Stimulated activated CD8-positive, alpha-beta memory T cell treated with anti-CD3 and anti-CD28 coated beads, Interleukin-2, amount 100 ng/mL, for 1 hour (primary cell): Measurements from ENCODE around the gene CUL4A.
"Not testable (repeated sequence)": the region's sequence is repeated elsewhere in the genome, so short reads cannot be mapped to it uniquely, and the experiment has no call there.

Experiments used
- DNase-seq, 2 donors: peaks; one replicate each; pipeline ENCODE4 v3.0.0-alpha.2; 2020; ENCODE audit warnings: low read depth in 2 of 2

CUL4A gene

GRCh38 chr13:113209336-113209758 lies at the start of gene CUL4A:
TSS of gene CUL4A (plus strand) at chr13:113209613. CDS start at chr13:113209628, 15 bp downstream.
- DNase-seq, result peak; percentile 37 to 62

DNA sequence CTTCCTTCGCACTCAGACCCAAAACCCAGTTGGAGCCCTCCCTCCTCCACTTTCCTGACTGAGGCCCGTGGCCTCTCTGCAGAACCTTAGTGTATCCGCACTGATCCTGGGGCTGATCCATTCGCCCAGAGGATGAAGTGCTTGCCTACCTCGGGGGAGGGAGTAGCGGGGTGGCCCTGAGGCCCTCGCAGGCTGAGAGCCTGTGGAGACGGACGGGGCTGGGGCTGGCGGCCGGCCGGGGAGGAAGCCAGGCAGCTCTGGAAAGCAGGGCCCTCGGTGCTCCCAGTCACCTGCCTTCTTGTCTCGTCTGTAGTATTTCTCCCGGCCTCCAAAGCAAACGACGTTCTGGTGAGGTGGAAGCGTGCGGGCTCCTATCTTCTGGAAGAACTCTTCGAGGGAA lies 49.7 kb upstream of the CUL4A start:
- DNase-seq, result no peak

DNA sequence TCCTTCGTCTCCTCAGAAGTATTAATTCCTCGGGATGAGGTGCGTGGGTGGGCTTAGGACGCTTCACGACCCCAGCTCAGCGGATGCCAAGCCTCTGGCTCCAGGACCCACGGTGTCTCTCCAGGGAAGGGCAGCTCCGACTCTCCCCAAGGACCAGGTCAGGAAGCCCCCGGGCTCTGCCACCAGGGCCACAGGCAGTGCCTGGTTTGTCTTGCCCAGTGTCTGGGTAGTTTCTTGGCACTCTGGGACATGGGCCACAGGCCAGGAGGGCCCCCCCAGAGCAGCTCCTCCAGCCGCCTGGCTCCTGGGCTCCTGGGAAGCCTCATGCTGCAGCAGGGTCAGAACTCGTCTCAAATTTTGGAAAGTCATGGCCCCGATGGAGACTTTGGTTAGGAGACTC lies 48.4 kb upstream of the CUL4A start:
- no peak for DNase-seq

DNA sequence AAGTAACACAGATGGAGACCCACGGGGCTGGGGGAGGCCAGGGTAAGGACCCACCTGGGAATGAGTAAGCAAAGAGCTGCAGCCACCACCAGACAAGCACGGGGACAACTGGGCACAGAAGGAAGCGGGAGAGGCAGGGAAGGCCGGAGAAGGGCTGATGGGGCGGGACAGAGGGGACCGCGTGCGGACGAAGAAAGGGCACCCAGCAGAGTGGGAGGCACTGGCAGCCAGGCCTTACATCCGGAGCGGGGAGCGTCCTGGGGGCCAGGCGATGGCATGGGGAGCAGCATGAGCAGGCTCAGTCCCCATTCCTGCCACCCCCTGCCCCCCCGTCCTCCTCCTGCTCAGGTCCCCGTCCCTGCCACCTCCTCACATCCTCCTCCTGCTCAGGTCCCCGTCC lies 48.0 kb upstream of the CUL4A start:
- DNase-seq, result no peak

- not testable (repeated sequence) for DNase-seq
Observed at GRCh38 chr13:113161975-113162374, 47.4 kb upstream of the CUL4A start.

DNA sequence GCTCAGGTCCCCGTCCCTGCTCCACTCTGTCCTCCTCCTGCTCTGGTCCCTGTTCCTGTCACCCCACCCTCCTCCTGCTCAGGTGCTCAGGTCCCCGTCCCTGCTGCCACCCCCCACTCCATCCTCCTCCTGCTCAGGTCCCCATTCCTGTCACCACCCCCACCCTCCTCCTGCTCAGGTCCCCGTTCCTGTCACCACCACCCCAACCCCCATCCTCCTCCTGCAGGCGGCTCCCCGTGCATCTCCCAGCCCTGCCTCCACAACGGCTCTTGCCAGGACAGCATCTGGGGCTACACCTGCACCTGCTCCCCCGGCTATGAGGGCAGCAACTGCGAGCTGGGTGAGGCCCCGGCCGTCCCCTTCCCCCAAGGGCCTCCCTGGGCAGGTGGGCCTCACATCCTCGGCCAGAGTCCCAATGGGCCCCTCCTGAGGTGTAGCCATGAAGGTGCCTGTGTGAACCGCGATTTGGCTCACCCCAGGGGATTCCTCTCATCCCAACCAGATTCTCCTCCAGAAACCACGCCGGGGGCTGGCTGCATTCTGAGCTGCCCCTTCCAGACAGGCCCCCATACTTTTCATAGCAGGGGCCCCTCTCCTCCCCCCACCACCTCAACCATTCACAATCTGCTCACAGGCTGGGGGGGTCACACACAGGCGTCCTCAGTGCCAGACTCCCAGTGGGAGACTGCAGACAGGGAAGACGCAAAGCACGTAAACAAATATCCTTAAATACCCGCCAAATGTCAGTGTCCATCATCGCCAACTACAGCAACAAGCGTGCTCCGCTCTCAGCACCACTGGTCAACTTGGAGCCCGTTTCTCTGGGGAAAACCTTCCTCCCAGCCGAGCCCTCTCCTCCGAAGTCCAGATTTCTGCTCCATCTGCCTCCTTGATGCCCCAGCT lies 46.4 kb upstream of the CUL4A start:
- DNase-seq, result no peak

- DNase-seq, result no peak
Observed at GRCh38 chr13:113164492-113164891, 44.9 kb upstream of the CUL4A start.

GRCh38 chr13:113166266-113166665 lies 43.1 kb upstream of the CUL4A start:
- DNase-seq, result no peak

DNA sequence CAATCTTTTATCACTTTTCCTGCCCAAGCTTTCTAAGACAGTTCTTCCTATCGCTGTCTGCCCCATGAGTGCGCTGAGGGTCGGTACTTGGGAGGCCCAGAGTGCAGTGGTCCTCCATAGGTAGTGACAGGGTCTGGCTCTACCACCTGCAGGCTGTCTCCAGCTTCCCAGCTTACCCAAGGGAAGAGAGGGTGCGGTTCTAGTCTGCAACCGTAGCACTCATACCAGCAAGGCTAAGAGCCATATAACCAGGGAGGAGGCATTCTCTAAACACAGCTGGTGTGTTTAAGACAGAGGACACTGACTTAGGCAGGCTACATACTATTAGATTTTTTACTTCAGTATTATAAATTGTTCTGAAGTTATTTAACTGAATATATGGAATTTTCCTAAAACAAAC lies 42.7 kb upstream of the CUL4A start:
- DNase-seq, result no peak

- DNase-seq, result no peak
Observed at GRCh38 chr13:113167155-113167554, 42.3 kb upstream of the CUL4A start.

DNA sequence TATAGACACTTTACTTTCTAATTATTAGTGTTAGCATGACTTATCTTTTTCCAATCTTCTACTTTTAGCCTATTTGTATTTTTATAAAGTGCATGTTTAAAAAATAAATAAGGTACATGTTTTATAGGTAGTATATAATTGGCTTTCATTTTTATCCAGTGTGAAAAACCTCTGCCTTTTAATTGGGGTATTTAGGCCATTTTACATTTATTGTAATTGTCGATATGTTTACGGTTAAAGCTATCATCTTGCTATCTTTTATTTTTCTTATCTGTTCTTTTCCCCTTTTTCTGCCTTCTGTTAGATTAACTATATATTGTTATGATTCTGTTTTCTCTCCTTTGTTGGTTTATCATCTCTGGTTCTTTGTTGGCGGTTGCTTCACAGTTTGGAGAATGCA lies 41.8 kb upstream of the CUL4A start:
- no peak for DNase-seq

DNA sequence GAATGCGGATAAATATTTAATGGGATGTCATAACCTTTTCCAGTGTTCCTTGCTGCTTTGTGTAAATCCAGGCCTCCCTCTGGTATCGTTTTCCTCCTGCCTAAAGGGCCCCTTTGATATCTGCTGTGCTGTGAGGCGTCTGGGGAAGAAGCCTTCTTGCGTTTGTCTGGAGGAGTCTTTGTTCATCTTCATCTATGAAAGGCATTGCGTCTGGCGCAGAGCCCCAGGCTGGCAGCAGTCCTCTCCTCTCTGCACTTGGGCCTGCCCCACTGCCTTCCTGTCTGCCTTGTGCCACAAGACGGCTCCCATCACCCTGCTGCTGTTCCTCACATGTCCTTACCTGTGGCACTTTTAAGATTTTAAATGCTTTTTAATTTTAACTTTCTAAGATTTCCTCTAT lies 41.2 kb upstream of the CUL4A start:
- no peak for DNase-seq

GRCh38 chr13:113169277-113170272 lies 39.8 kb upstream of the CUL4A start:
- DNase-seq, result no peak

GRCh38 chr13:113170511-113170910 lies 38.9 kb upstream of the CUL4A start:
- no peak for DNase-seq

DNA sequence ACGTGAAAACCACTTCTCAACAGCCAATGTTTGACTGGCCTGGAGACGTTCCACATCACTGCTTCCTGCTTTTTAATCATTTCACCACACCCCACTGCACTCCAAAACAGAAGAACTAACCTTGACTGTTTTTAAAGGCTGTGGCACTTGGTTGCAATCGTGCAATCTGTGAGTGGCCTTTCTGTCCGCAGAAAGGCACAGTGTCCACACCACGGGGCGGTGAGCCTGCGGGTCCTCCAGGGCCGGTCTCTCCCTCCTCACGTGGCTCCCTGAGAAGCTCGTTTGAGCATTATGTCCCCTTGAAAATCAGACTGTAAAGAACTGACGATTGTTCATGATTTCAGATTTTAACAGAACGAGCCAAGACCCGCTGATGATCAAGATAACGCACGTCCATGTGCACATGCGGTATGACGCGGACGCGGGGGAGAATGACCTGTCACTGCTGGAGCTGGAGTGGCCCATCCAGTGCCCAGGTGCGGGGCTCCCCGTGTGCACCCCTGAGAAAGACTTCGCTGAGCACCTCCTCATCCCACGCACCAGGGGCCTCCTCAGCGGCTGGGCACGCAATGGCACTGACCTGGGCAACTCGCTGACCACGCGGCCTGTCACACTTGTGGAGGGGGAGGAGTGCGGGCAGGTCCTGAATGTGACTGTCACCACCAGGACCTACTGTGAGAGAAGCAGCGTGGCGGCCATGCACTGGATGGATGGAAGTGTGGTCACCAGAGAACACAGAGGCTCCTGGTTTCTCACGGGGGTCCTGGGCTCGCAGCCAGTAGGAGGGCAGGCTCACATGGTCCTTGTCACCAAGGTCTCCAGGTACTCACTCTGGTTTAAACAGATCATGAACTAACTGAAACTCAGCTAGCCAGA lies 37.9 kb upstream of the CUL4A start:
- no peak for DNase-seq

- no peak for DNase-seq
Observed at GRCh38 chr13:113172419-113172926, 36.9 kb upstream of the CUL4A start.

GRCh38 chr13:113176280-113176679 lies 33.1 kb upstream of the CUL4A start:
- peak in 1 of 2 donors; percentile 43 for DNase-seq

DNA sequence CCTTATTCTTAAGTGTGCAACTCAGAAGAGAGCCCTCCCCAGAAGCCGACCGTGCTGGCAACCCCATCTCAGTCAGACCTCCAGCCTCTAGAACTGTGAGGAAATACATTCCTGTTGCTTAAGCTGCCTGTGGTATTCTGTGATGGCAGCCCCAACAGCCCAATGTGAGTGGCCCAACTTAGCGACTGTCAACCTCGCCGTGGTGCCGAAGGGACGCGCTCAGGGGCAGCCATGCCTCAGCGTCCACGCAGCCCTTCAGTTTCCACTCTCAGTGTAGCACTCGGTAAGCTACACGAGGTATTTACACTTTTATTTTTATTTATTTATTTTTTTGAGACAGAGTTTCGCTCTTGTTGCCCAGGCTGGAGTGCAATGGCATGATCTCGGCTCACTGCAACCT lies 32.6 kb upstream of the CUL4A start:
- DNase-seq, result no peak

DNA sequence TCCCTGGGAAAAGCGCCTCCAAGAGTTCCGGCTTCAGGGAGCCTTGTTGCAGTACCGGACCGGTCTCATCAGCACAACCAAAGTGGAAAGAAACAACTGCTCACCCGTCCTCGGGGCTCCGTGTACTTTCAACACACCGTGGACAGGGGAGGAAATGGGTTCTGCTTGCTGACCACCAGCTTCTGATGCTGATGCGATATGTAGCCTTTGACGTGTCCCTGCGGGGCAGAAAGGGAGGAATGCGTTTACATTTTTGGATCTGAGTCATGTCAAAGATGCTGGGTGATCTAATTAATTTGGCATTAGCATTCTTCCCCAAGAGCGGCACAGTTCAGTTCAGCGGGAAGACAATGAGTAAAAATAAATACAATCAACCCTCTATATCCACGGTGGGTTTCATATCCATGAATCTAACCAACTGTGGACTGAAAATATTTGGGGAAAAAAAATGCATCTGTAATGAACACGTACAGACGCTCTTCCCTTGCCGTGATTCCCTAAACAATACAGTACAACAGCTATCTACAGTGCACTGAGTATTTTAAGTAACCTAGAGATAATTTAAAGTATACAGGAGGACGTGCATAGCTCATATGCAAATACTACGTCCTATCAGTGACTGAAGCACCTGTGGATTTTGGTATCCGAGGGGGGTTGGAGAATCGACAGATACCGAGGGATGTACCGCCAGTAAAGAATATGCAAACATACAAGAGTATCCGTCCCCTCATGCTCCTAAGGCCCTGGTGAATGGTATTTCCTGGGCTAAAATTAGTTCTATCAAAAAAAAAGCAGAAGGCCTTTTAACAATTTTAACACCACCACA lies 31.1 kb upstream of the CUL4A start:
- DNase-seq, result no peak

- no peak for DNase-seq
Observed at GRCh38 chr13:113178896-113179167, 30.6 kb upstream of the CUL4A start.
